Measurements from ENCODE around the gene NAA11. TPM values are rescaled to one million over a fixed set of nuclear protein-coding genes. Genes with fewer than 3 reads are reported as not detected.

Gene NAA11
- not detected in 5 replicates for total RNA-seq (2022; extraction: Qiagen RNA extraction; ENCODE audit: low read depth)

GRCh38 chr4:79325864-79326328 is at the start of gene NAA11:
Gene NAA11 (minus strand): TSS chr4:79326061. CDS start chr4:79325877, 184 bp downstream.

Other genes starting within 250 kb of the NAA11 start
- not detected in 5 replicates for gene GK2, start 82.2 kb upstream of the NAA11 start, total RNA-seq (2022; extraction: Qiagen RNA extraction; ENCODE audit: low read depth)